Measurements from ENCODE around the gene TEX38.

- TF ChIP-seq POLR2A (IDR thresholded peaks at IDR 0.05) (no peak), CTCF (IDR thresholded peaks at IDR 0.05) (no peak)
Observed at GRCh38 chr1:46703927-46704641, 32.4 kb downstream of the TEX38 start.
